Hepatocyte (in vitro differentiated cells): ENCODE results near the gene LAMA3. TPM values are rescaled to one million over a fixed set of nuclear protein-coding genes. Genes with fewer than 3 reads are reported as not detected.

Experiments
- DNase-seq: peaks from one replicate; pipeline ENCODE4 v3.0.0-alpha.2; 2016; ENCODE audit warnings: low spot score
- H2AFZ ChIP-seq: fragments of 200-600 bp; sonication (generic); 2 replicates; pipeline ENCODE4 v1.6.0; 2016; ENCODE audit warnings: antibody characterized with exemption, mild to moderate bottlenecking
- H3K27ac ChIP-seq: fragments of 200-600 bp; sonication (generic); 2 replicates; pipeline ENCODE4 v1.5.1; 2016; ENCODE audit warnings: mild to moderate bottlenecking
- H3K27me3 ChIP-seq: fragments of 200-600 bp; sonication (generic); 2 replicates; pipeline ENCODE4 v1.6.1; 2016
- H3K36me3 ChIP-seq: fragments of 200-600 bp; sonication (generic); replicated peaks from 2 replicates; pipeline ENCODE4 v1.5.1; 2016; ENCODE audit warnings: low read depth; ENCODE audit not compliant: insufficient read depth
- H3K4me1 ChIP-seq: fragments of 200-600 bp; sonication (generic); 2 replicates; pipeline ENCODE4 v1.5.1; 2016; ENCODE audit warnings: mild to moderate bottlenecking, moderate library complexity; ENCODE audit not compliant: insufficient read depth
- H3K4me2 ChIP-seq: fragments of 200-600 bp; sonication (generic); 2 replicates; pipeline ENCODE4 v1.6.0; 2016
- H3K4me3 ChIP-seq: fragments of 200-600 bp; sonication (generic); 2 replicates; pipeline ENCODE4 v1.5.1; 2016; ENCODE audit warnings: mild to moderate bottlenecking
- H3K79me2 ChIP-seq: fragments of 200-600 bp; sonication (generic); 2 replicates; pipeline ENCODE4 v1.6.0; 2017; ENCODE audit warnings: mild to moderate bottlenecking
- H3K9me2 ChIP-seq: fragments of 200-600 bp; sonication (generic); replicated peaks from 2 replicates; pipeline ENCODE4 v1.6.0; 2017; ENCODE audit warnings: mild to moderate bottlenecking; ENCODE audit not compliant: insufficient read depth
- H3K9me3 ChIP-seq: fragments of 200-600 bp; sonication (generic); 2 replicates; pipeline ENCODE4 v1.5.1; 2016; ENCODE audit warnings: low read depth, mild to moderate bottlenecking
- H4K20me1 ChIP-seq: fragments of 200-600 bp; sonication (generic); 2 replicates; pipeline ENCODE4 v1.6.0; 2016; ENCODE audit warnings: mild to moderate bottlenecking; ENCODE audit not compliant: insufficient read depth, poor library complexity, severe bottlenecking
- EZH2 ChIP-seq: fragments of 200-600 bp; sonication (generic); IDR thresholded peaks from 2 replicates; pipeline ENCODE4 v1.6.1; 2016; ENCODE audit warnings: antibody characterized with exemption, mild to moderate bottlenecking, borderline replicate concordance
- EZH2phosphoT487 ChIP-seq: fragments of 200-600 bp; sonication (generic); IDR thresholded peaks from one replicate; pipeline ENCODE4 v1.6.1; 2018; ENCODE audit warnings: antibody characterized with exemption, mild to moderate bottlenecking, low read depth, moderate library complexity; ENCODE audit not compliant: unreplicated experiment, severe bottlenecking
- WGBS: methylation state at CpG from one replicate; pipeline ENCODE4 v1.1.6; 2016; ENCODE audit warnings: low lambda C conversion rate; ENCODE audit errors: missing lambda C conversion rate; 5-methylcytosine and 5-hydroxymethylcytosine counted together
- polyA plus RNA-seq: library from polyadenylated mRNA; unstranded; fragments of >200 nt; fragmentation: Nextera tagmentation; extraction: Ambion mirVana; gene quantifications from 2 replicates; pipeline ENCODE4 v1.2.1, GENCODE V29; 2016
- total RNA-seq: library from RNA; depleted of rRNA; stranded (reverse); fragments of >200 nt; gene quantifications from 2 replicates; pipeline ENCODE4 v1.2.3, GENCODE V29; 2014
- TF ChIP-seq, protein P1 (sequence below): fragments of 200-600 bp; sonication (generic); IDR thresholded peaks from 2 replicates; pipeline ENCODE4 v1.5.1; 2016; ENCODE audit warnings: antibody characterized with exemption, mild to moderate bottlenecking; ENCODE audit not compliant: poor library complexity

LAMA3 gene
- total and polyA plus RNA-seq, 2 experiments from 2014 or later, result 29.9 to 52.1 TPM

GRCh38 chr18:23718243-23718720, 29.0 kb downstream of the LAMA3 start:
- no peak overlapping the region for H2AFZ ChIP-seq
- 86% methylated on average over 5 of the region's 5 CpGs for WGBS
- no peaks in the 10 kb centered on the region for H4K20me1 ChIP-seq
- H3K9me2 ChIP-seq, result no peaks in the 10 kb centered on the region
- no peaks in the 10 kb centered on the region for H3K27me3 ChIP-seq
- peaks cover 3% of the 10 kb centered on the region for H3K79me2 ChIP-seq
- peak overlapping the region; percentile 39 for H3K27ac ChIP-seq
- TF ChIP-seq, protein P1, sequence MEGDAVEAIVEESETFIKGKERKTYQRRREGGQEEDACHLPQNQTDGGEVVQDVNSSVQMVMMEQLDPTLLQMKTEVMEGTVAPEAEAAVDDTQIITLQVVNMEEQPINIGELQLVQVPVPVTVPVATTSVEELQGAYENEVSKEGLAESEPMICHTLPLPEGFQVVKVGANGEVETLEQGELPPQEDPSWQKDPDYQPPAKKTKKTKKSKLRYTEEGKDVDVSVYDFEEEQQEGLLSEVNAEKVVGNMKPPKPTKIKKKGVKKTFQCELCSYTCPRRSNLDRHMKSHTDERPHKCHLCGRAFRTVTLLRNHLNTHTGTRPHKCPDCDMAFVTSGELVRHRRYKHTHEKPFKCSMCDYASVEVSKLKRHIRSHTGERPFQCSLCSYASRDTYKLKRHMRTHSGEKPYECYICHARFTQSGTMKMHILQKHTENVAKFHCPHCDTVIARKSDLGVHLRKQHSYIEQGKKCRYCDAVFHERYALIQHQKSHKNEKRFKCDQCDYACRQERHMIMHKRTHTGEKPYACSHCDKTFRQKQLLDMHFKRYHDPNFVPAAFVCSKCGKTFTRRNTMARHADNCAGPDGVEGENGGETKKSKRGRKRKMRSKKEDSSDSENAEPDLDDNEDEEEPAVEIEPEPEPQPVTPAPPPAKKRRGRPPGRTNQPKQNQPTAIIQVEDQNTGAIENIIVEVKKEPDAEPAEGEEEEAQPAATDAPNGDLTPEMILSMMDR, result no peak
- TF ChIP-seq EZH2phosphoT487 (no peak), EZH2 (no peak)
- DNase-seq, result no peak
- H3K36me3 ChIP-seq, result no peaks in the 10 kb centered on the region
- H3K4me3 ChIP-seq, result no peak overlapping the region
- H3K4me1 ChIP-seq, result peaks cover 27% of the 10 kb centered on the region
- no peaks in the 10 kb centered on the region for H3K9me3 ChIP-seq
- no peak overlapping the region for H3K4me2 ChIP-seq

DNA sequence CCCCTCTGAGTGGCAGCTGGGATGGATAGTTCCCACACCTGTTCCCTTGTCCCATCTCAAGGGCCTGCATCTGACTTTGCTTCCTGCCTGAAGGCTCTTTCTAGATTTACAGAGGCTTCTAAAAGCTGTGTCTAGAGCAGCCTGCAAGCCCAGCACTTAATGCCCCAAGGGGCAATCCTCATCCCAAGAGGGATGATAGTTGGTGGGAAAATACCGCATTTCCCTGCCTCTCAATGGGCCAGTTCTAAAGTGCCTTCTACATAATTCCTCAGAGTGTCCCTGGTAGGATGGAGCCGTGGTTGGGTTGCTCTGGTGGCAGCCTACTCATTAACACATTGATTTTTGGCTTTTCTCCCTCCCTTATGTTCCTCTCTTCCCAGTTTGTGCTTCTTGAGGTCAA, 29.5 kb downstream of the LAMA3 start:
- no peak overlapping the region for H2AFZ ChIP-seq
- no peaks in the 10 kb centered on the region for H3K36me3 ChIP-seq
- no peak overlapping the region for H3K4me3 ChIP-seq
- no peak overlapping the region for H3K4me2 ChIP-seq
- peaks cover 27% of the 10 kb centered on the region for H3K4me1 ChIP-seq
- H3K79me2 ChIP-seq, result peaks cover 3% of the 10 kb centered on the region
- H4K20me1 ChIP-seq, result no peaks in the 10 kb centered on the region
- H3K27ac ChIP-seq, result no peak overlapping the region
- WGBS, result 88% methylated on average over 2 of the region's 2 CpGs
- TF ChIP-seq, protein P1, result no peak
- no peak for TF ChIP-seq EZH2phosphoT487
- TF ChIP-seq EZH2, result no peak
- no peaks in the 10 kb centered on the region for H3K9me2 ChIP-seq
- no peaks in the 10 kb centered on the region for H3K27me3 ChIP-seq
- DNase-seq, result no peak
- H3K9me3 ChIP-seq, result no peaks in the 10 kb centered on the region

- Histone ChIP-seq H3K36me3 (no peaks in the 10 kb centered on the region), H3K4me2 (no peak overlapping the region), H3K4me3 (no peak overlapping the region), H3K27me3 (no peaks in the 10 kb centered on the region), H3K4me1 (peaks cover 27% of the 10 kb centered on the region), H3K27ac (peak overlapping the region; percentile 55), H3K9me2 (no peaks in the 10 kb centered on the region), H3K9me3 (no peaks in the 10 kb centered on the region), H3K79me2 (peaks cover 3% of the 10 kb centered on the region), H4K20me1 (no peaks in the 10 kb centered on the region), H2AFZ (no peak overlapping the region)
- WGBS, result 5% methylated on average over 1 of the region's 1 CpG
- peak; percentile 63 for DNase-seq
- TF ChIP-seq EZH2phosphoT487 (no peak), EZH2 (no peak)
- TF ChIP-seq, protein P1, result no peak
These were observed 30.5 kb downstream of the LAMA3 start for GRCh38 chr18:23719634-23720201.
